ENCODE measurements around the gene CUTC.

The CUTC gene

GRCh38 chr10:99784727-99785441, 52.9 kb downstream of the CUTC start:
- DNase-seq, result no peak

GRCh38 chr10:99785646-99786045, 53.6 kb downstream of the CUTC start:
- DNase-seq, result no peak

- no peak for DNase-seq
Measured at GRCh38 chr10:99787311-99787710, 55.3 kb downstream of the CUTC start.

DNA sequence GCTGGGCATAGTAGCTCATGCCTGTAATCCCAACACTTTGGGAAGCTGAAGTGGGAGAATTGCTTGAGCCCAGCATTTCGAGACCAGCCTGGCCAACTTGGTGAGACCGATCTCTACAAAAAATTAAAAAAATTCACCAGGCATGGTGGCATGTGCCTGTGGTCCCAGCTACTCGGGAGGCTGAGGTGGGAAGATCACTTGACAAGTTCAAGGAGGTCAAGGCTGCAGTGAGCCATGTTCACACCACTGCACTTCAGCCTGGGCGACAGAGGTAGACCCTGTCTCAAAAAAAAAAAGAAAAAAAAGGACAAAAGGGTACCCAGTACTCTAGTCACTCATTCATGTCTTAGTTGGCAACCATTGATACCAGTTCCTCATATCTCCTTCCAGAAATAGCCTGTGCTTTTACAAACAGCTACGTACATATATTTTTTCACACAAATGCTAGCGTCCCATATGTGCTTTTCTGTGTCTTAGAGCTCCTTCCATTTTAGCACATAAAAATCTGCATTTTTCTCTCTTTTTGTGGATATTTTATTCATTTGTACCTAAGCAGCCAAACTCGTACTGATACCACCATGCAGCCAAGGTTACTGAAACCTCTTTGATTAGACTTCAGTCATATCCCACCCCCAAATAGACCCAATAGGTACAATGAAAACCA, 55.9 kb downstream of the CUTC start:
- DNase-seq, result no peak

DNA sequence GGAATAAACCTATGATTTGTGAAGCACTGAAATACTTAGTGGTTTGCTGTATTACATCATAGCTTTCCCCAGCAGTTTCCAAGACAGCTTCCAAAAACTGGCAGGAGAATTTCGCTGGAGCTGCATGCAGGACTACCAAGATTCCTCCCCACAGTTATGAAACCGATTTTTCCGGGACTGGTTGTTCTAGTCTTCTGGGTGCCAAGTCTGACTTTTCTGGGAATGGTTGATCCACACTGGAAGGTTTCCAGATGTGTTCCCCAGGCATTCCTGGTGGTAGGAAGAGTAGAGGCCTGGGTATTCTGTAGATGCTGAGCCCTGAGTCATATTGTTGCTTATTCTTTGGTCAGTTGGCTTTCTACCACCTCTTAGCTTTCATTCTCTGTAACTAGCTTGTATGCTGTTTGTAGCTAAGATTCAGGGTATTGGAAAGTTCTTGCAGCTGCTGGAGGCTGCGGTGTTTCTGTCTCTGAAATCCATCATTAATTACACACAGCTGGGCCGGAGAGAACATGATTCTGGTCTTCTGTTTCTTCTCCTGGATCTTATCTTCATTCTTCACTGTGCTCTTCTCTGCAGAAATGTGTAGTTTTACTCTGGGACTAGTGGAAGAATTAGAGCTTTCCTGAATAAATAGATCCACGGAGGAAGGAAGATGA, 56.7 kb downstream of the CUTC start:
- no peak for DNase-seq

GRCh38 chr10:99791831-99792230, 59.8 kb downstream of the CUTC start:
- DNase-seq, result no peak

DNA sequence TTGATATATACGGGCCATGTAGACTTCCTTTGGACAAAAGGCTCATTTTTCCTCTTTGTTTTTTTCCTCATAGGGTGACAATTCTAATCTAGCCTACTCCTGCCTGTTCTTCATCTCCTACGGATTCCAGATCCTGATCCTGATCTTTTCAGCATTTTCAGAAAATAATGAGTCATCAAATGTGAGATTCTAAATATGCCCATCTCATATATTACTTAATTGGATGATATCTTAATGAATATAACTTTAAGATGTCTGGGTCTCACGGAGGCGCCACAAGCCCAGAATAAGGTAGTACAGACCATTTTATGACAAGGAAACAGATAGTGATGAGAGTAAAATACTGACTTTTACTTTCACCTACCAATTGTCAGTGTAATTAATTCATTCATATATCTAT, 61.8 kb downstream of the CUTC start:
- no peak for DNase-seq

GRCh38 chr10:99796928-99797327, 64.9 kb downstream of the CUTC start:
- no peak for DNase-seq

- no peak for DNase-seq
Measured at GRCh38 chr10:99798031-99798430, 66.0 kb downstream of the CUTC start.

DNA sequence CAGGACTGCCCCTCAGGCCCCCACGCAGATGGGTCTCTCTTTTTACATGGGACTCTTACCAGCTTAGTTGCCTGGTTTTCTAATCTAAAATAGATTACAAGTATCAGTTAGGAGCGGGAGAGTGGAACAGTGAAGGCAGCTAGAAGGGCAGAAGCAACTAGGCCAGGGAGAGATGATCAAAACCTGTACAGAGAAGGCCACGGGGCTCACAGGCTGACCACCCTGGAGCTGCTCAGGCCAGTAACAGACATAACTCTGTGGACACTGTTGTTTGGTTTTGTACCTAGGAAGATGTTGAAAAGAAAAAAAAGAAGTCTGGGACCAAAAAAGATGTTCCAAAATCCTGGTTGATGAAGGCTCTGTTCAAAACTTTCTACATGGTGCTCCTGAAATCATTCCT, 66.9 kb downstream of the CUTC start:
- no peak for DNase-seq

- no peak for DNase-seq
Measured at GRCh38 chr10:99799613-99800012, 67.6 kb downstream of the CUTC start.

DNA sequence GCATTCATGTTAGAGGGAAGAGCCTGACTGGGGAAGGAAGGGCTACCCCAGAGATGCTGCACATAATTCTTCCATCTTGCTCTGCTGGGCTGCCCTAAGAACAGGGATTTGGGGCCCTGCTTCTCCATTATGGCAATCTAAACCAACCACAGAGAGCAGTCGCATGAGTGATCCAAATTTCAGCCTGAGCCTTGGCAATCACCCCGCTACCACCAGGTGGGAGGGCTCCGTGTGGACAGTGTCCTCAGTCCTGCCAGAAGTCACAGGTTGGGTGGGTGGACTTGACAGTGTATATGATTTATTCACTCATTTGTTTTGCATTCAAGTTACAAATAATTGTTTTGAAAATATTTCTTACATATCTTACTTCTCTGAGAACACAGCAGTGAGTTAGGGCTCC, 72.4 kb downstream of the CUTC start:
- no peak for DNase-seq

DNA sequence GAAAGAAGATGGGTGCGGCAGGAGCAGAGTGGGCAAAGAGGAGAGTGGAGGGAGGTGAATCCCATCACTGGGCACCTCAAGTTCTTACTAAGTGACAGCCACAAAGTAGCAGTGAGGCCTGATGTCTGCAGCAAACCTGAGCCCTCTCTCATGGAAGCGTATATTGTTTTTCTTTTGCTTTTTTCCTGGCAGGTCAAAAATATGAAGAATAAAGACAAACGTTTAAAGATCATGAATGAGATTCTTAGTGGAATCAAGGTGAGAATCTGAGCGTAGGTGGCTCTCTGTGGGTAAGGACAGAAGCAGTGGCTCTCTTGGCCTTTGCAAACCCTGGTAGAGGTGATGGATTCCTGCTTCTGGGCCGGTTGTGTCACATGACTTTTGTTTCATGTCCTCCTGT, 73.2 kb downstream of the CUTC start:
- no peak for DNase-seq
